Transverse colon (tissue), 4 donors: ENCODE results near the gene FAU.

Experiments
- EP300 ChIP-seq: sonication (generic); formaldehyde crosslinking; IDR thresholded peaks from one replicate; pipeline ENCODE4 v1.6.1; 2017; ENCODE audit warnings: antibody characterized with exemption, low read depth
- POLR2AphosphoS5 ChIP-seq, 3 donors: sonication (generic); formaldehyde crosslinking; IDR thresholded peaks; one replicate each; pipeline ENCODE4 v1.6.1; 2016; ENCODE audit warnings: antibody characterized with exemption in 3 of 3
- TF ChIP-seq, protein P1 (sequence below), 5 experiments: fragments of 200-600 bp in 3 of 5; fragments of 450-650 bp in 2 of 5; sonication (generic) in 3 of 5; IDR thresholded peaks; 1 replicate in 2 of 5; 2 replicates in 3 of 5; pipeline ENCODE4 v1.5.1; 2016 to 2017; ENCODE audit warnings: antibody characterized with exemption in 5 of 5, inconsistent platforms in 3 of 5, mild to moderate bottlenecking in 2 of 5, moderate library complexity in 1 of 5

DNA sequence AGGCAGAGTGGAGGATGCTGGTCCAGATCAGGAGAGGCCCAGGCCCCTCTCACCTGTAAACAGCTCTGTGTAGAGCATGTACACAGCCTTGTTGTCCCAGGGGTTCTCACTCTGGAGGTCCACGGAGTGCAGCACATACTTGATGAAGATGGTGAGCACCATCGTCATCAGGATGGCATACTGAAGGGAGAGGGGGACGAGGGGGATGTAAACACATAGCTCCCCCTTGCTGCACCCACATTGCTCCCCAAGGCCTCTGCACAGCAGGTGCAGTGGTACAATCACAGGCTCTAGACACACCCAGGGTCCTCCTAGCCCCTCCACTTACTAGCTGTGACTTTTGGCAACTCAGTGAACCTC lies 9.5 kb upstream of the FAU start:
- TF ChIP-seq, protein P1, sequence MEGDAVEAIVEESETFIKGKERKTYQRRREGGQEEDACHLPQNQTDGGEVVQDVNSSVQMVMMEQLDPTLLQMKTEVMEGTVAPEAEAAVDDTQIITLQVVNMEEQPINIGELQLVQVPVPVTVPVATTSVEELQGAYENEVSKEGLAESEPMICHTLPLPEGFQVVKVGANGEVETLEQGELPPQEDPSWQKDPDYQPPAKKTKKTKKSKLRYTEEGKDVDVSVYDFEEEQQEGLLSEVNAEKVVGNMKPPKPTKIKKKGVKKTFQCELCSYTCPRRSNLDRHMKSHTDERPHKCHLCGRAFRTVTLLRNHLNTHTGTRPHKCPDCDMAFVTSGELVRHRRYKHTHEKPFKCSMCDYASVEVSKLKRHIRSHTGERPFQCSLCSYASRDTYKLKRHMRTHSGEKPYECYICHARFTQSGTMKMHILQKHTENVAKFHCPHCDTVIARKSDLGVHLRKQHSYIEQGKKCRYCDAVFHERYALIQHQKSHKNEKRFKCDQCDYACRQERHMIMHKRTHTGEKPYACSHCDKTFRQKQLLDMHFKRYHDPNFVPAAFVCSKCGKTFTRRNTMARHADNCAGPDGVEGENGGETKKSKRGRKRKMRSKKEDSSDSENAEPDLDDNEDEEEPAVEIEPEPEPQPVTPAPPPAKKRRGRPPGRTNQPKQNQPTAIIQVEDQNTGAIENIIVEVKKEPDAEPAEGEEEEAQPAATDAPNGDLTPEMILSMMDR (IDR thresholded peaks at IDR 0.05): no peak
- no peak for TF ChIP-seq EP300
- TF ChIP-seq POLR2AphosphoS5 (IDR thresholded peaks at IDR 0.05): no peak
